Endothelial cell (in vitro differentiated cells): ENCODE data around the gene GINS1. TPM values are rescaled to one million over a fixed set of nuclear protein-coding genes. Genes with fewer than 3 reads are reported as not detected.

Source experiments
- DNase-seq: peaks from one replicate; pipeline ENCODE4 v3.0.0; 2021; ENCODE audit warnings: low spot score
- H3K27ac Mint-ChIP-seq: one replicate; pipeline ENCODE4 v1.8.0; 2021; ENCODE audit warnings: mixed read lengths, inconsistent platforms; ENCODE audit not compliant: unreplicated experiment
- H3K27me3 Mint-ChIP-seq: one replicate; pipeline ENCODE4 v1.8.0; 2021; ENCODE audit warnings: mild to moderate bottlenecking, moderate library complexity, mixed read lengths, inconsistent platforms; ENCODE audit not compliant: unreplicated experiment
- H3K36me3 Mint-ChIP-seq: one replicate; pipeline ENCODE4 v1.8.0; 2021; ENCODE audit warnings: mild to moderate bottlenecking, low read depth, mixed read lengths, inconsistent platforms; ENCODE audit not compliant: unreplicated experiment
- H3K4me1 Mint-ChIP-seq: one replicate; pipeline ENCODE4 v1.8.0; 2021; ENCODE audit warnings: mild to moderate bottlenecking, mixed read lengths, inconsistent platforms; ENCODE audit not compliant: unreplicated experiment
- H3K4me3 Mint-ChIP-seq: one replicate; pipeline ENCODE4 v1.8.0; 2021; ENCODE audit warnings: mild to moderate bottlenecking, mixed read lengths, inconsistent platforms; ENCODE audit not compliant: unreplicated experiment
- H3K9me3 Mint-ChIP-seq: one replicate; pipeline ENCODE4 v1.8.0; 2021; ENCODE audit warnings: mixed read lengths, inconsistent platforms; ENCODE audit not compliant: unreplicated experiment
- total RNA-seq: library from RNA; stranded (reverse); fragmentation: NEBNext Ultra II Directional; extraction: Animal tissue kit (Norgen Biotek cat#: 25700); gene quantifications from one replicate; pipeline ENCODE4 v1.2.1, GENCODE V29; 2021; ENCODE audit not compliant: unreplicated experiment
- TF ChIP-seq, protein P1 (sequence below): fragments of 200-600 bp; sonication (generic); IDR thresholded peaks from one replicate; pipeline ENCODE4 v1.5.0; 2021; ENCODE audit warnings: antibody characterized with exemption; ENCODE audit not compliant: unreplicated experiment

The GINS1 gene
- total RNA-seq, 1 donor from 2014 or later: 12.3 TPM

DNA sequence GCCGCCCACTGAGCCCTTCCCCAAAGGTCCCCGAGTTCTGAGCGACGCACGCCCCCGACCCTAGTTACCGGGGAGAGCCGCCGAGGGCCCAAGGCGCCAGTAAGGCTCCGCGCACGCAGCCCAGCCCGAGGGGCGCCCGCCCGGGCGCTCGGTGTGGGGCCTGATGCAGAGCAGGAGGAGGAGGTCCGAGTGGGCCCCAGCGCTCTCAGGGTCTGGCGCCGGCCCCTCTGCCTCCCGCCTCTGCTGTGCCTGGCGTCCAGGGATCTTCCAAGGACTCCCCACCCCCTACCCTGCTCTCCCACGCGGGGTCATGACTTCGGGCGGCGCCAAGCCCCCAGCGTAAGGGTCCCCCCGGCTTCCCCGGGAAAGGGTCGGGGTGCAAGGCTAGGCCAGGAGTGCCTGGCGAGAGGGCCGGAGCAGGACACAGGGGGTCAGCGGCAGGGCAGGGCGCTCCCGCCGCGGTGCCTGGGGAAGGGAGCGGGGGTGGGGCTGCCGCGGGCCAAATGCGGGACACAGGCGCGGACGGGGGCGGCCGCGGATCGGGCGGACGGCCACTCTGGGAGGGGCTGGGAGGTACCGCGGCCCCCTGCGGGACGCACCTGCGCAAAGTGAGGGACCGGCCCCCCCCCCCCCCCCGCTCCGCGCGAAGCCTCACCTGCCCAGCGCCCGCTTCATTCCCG lies 17.5 kb upstream of the GINS1 start:
- peak; percentile 45 for DNase-seq
- Mint-ChIP-seq H3K4me3 (peak overlapping the region; percentile 94), H3K27me3 (peaks cover 10% of the 10 kb centered on the region), H3K27ac (no peak overlapping the region), H3K36me3 (peaks cover 6% of the 10 kb centered on the region), H3K9me3 (no peaks in the 10 kb centered on the region), H3K4me1 (peaks cover 9% of the 10 kb centered on the region)
- TF ChIP-seq, protein P1, sequence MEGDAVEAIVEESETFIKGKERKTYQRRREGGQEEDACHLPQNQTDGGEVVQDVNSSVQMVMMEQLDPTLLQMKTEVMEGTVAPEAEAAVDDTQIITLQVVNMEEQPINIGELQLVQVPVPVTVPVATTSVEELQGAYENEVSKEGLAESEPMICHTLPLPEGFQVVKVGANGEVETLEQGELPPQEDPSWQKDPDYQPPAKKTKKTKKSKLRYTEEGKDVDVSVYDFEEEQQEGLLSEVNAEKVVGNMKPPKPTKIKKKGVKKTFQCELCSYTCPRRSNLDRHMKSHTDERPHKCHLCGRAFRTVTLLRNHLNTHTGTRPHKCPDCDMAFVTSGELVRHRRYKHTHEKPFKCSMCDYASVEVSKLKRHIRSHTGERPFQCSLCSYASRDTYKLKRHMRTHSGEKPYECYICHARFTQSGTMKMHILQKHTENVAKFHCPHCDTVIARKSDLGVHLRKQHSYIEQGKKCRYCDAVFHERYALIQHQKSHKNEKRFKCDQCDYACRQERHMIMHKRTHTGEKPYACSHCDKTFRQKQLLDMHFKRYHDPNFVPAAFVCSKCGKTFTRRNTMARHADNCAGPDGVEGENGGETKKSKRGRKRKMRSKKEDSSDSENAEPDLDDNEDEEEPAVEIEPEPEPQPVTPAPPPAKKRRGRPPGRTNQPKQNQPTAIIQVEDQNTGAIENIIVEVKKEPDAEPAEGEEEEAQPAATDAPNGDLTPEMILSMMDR: no peak

DNA sequence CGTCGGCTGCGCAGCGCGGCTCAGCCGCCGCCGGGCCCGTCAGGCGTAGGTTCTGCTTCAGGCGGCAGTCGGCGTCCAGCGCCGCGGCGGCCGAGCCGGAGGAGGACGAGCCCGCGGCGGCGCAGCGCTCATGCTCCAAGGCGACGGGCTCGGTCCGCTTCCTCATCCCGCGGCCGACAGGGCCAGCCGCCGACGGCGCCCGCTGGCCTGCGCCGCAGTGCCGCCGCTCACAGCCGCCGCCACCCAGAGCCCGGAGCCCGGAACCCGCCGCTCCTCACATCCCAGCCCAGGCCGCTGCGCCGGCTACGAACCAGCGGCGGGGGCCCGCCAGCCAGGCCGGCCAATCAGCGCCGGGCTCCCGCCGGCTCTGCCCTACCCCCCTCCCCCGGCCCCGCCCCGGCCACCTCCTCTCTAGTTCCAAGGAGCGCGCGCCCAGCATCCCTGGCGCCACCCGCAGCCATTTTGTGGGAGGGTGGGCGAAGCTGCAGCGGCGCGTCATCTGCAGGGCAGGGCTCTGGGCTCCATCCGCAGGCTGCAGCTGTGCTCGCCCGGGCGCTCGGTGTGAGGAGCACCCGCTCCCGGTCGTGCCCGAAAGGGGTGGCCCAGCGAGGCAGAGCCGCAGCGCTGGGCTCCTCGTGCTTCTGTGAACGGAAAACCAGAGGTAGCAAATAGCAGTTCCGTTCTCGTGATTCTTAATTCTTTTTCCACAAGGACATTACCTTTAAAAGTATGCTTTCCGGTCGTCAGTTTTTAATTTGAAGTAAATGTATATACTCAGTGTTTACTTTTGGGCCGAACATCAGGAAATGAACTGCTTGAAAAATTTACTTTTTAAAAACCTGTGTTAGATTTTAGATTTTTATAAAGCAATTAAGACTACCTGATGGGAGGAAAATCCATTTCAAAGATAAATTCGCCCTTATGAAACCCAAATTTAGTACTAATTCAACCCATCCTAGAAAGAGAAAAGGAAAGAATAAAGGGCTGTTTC lies 16.6 kb upstream of the GINS1 start, which contains the start of gene ABHD12:
Gene ABHD12 (minus strand): TSS at position 298 of the 991 bp plus-strand sequence. CDS start 132 bp downstream, at position 166.
- Mint-ChIP-seq H3K9me3 (no peaks in the 10 kb centered on the region), H3K36me3 (peaks cover 6% of the 10 kb centered on the region), H3K27ac (peak within 1 kb of the TSS; percentile 83), H3K4me1 (peaks cover 9% of the 10 kb centered on the region), H3K27me3 (peaks cover 10% of the 10 kb centered on the region), H3K4me3 (peak within 1 kb of the TSS; percentile 94)
- DNase-seq: peak; percentile 96
- TF ChIP-seq, protein P1: no peak

DNA sequence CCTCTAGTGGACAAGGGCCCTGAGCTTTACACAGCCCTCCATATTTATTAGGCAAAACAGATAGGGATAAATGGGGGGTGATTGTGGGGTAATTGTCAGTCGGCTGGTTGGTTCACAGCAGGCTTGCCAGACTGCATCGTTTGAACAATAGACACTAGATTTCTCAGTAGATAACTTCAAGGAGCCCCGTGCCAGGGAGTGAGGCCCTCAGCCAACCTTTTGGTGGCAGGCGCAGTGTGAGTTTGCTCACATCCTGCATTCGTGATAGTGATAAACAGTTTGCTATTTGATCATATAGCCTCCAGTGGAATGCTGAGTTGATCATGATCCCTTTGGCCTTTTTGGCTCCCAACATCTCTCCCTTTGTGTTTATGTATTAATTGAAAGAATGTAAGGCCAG lies 13.2 kb upstream of the GINS1 start:
- DNase-seq: no peak
- H3K9me3 Mint-ChIP-seq: no peaks in the 10 kb centered on the region
- TF ChIP-seq, protein P1: no peak
- H3K4me3 Mint-ChIP-seq: no peak overlapping the region
- H3K27me3 Mint-ChIP-seq: peaks cover 6% of the 10 kb centered on the region
- no peak overlapping the region for H3K27ac Mint-ChIP-seq
- peaks cover 3% of the 10 kb centered on the region for H3K4me1 Mint-ChIP-seq
- H3K36me3 Mint-ChIP-seq: peaks cover 4% of the 10 kb centered on the region

DNA sequence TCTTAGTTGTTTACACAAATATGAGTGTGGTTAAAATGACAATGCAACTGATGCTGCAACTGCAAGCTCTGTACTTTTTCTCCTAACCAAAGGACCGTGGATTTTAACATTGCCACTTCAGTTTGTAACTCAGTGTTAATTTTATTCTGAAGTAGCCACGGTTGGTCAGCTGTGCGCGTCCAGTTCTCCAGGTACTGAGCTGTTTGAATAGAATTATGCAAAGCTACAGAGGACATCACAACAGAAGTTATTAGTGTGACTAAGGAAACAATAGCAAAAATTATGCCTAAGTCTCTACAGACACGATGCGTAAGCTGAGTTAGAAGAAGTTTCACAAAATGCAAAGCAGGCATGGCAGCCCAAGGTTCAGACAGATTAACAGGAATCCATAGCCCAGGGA lies 12.5 kb upstream of the GINS1 start:
- TF ChIP-seq, protein P1: no peak
- Mint-ChIP-seq H3K9me3 (no peaks in the 10 kb centered on the region), H3K27me3 (peaks cover 3% of the 10 kb centered on the region), H3K4me1 (no peaks in the 10 kb centered on the region), H3K4me3 (no peak overlapping the region), H3K36me3 (no peaks in the 10 kb centered on the region), H3K27ac (no peak overlapping the region)
- no peak for DNase-seq
